Femur (tissue), 1 donor: ENCODE measurements around the gene PAPLN.
"Not testable (repeated sequence)": the region's sequence is repeated elsewhere in the genome, so short reads cannot be mapped to it uniquely, and the experiment has no call there.

ENCODE experiments used
- DNase-seq: peaks from one replicate; pipeline ENCODE4 v3.0.0-alpha.2; 2017

The PAPLN gene, protein sequence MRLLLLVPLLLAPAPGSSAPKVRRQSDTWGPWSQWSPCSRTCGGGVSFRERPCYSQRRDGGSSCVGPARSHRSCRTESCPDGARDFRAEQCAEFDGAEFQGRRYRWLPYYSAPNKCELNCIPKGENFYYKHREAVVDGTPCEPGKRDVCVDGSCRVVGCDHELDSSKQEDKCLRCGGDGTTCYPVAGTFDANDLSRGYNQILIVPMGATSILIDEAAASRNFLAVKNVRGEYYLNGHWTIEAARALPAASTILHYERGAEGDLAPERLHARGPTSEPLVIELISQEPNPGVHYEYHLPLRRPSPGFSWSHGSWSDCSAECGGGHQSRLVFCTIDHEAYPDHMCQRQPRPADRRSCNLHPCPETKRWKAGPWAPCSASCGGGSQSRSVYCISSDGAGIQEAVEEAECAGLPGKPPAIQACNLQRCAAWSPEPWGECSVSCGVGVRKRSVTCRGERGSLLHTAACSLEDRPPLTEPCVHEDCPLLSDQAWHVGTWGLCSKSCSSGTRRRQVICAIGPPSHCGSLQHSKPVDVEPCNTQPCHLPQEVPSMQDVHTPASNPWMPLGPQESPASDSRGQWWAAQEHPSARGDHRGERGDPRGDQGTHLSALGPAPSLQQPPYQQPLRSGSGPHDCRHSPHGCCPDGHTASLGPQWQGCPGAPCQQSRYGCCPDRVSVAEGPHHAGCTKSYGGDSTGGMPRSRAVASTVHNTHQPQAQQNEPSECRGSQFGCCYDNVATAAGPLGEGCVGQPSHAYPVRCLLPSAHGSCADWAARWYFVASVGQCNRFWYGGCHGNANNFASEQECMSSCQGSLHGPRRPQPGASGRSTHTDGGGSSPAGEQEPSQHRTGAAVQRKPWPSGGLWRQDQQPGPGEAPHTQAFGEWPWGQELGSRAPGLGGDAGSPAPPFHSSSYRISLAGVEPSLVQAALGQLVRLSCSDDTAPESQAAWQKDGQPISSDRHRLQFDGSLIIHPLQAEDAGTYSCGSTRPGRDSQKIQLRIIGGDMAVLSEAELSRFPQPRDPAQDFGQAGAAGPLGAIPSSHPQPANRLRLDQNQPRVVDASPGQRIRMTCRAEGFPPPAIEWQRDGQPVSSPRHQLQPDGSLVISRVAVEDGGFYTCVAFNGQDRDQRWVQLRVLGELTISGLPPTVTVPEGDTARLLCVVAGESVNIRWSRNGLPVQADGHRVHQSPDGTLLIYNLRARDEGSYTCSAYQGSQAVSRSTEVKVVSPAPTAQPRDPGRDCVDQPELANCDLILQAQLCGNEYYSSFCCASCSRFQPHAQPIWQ

DNA sequence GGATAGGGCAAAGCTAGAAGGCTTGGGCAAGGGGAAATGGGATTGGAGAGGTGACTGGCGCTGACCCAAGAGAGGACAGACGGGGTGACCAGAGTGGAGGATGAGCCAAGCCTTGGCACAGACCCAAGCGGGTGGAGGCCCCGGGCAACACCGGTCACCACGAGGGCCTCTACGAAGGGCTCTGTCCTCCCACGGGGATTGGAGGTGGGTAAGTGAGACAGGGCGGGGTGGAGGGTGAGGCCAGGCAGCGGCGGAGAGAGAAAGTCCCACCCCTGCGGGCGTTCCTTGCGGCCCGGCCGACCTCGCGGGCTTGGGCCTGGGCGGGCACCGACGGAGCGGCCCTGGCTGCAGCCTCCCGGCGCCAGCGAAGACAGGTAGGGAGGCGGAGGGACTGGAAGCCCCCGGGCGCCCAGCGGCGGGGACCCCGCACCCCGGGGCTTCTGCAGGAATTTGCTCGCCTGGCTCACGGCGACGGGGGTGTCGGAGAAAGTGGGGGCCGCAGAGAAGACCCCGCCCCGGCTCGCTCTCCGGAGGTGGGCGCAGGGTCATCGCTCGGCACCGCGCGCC lies at the start of gene PAPLN:
Gene PAPLN (plus strand): TSS at position 288 of the 567 bp plus-strand sequence. CDS start 2,273 bp downstream, outside the sequence.
- DNase-seq = peak; percentile 52

DNA sequence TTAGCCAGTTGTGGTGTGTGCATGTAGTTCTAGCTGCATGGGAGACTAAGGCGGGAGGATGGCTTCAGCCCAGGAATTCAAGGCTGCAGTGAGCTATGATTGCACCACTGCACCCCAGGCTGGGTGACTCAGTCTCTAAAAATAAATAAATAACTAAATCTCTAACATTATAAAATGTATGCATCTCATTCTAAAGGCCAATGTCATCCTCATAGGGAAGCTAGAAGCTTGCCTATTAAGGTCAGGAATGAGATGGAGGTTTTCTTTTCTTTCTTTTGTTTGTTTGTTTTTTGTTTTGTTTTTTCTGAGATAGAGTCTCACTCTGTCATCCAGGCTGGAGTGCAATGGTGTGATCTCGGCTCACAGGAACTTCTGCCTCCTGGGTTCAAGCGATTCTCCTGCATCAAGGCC lies 48.8 kb upstream of the PAPLN start:
- no peak for DNase-seq

DNA sequence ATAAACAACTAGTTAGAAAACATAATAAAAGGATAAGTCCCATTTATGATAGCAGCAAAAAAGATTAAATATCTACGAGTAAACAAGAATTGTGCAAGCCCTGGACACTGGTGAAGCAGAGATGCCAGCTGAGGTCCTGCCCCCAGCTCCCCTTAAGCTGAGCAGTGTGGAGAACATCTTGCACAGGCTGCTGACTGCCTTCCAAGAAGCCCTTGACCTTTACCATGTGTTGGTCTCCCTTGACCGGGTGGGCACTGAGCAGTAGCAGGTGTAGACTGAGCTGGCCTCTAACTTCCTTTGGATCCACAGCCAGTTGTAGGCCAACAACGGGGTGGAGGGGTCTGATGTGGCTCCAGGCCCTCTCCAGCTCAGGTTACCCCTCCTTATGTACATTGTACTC lies 47.7 kb upstream of the PAPLN start:
- no peak for DNase-seq

DNA sequence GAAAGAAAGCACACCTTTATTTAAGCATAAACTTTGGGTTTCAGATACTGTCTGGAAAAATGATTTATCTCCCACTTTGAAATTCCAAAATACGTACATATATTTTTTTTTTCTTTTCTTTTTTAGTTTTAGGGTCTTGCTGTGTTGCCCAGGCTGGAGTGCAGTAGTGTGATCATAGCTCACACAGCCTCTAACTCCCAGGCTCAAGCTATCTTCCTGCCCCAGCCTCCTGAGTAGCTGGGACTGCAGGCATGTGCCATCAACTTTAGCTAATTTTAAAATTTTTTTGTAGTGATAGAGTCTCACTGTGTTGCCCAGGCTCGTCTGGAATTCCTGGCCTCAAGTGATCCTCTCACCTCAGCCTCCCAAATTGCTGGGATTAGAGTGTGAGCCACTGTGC lies 45.9 kb upstream of the PAPLN start:
- no peak for DNase-seq

DNA sequence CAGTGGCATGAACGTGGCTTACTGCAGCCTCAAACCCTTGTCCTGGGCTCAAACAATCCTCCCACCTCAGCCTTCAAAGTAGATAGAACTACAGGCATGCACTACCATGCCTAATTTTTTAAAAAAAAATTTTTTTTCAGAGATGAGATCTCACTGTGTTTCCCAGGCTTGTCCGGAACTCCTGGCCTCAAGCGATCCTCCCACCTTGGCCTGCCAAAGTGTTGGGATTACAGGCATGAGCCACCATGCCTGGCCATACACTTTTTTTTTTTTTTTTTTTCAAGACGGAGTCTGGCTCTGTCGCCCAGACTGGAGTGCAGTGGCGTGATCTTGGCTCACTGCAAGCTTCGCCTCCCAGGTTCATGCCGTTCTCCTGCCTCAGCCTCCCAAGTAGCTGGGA lies 43.0 kb upstream of the PAPLN start:
- DNase-seq = not testable (repeated sequence)

DNA sequence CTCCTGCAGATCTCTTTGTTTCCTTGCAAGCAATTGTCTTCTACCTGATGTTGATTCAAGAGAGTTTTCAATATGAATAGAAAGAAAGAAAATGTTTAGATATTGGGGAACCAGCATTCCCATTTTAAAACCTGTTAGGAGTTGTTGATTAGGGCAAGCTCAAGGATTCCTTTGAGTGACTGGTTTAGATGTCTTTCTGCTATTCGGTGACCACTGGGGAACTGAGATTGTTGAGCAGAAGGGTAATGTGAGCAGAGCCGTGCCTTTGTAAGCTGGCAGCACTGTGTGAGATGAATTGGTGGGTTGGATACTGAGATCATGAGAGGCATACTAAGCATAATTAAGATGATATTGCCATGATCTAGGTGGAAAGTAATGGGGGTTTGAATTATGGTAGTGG lies 39.1 kb upstream of the PAPLN start:
- DNase-seq = no peak

DNA sequence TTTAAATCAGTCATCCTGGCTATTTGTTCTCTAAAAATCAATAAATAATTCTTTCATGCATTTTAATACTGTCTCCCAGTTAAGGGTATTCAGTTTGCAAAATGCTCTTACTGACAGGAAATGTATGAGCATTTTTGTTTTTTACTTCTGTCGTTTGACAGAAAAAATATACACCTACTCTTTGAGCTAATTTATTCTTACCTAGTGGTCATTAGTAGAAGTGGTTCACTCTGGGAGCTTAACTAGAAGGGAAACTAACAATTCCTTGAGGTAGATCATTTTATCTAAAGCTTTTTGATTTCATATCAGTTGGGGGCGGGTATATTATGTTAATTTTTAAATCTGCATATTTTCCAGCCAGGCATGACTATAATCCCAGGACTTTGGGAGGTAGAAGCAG lies 33.8 kb upstream of the PAPLN start:
- DNase-seq = no peak

DNA sequence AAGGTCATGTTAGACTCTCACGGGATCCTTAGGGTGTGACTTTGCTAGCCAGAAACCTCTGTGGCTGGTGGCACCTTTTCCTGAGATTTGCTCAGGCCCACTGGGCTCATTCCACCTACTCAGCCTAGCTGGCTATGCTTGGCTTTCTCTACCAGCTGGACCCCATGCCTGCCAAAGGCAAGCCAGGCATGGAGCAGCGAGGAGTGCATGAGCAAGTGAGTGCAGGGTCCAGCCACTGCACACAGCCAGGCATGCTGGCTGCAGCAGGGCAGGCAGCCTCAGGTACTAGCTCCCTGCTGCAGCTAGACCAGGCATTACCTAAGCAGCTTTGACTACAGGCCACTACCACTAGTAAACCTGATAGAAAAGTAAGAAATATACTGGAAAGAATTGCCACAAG lies 29.7 kb upstream of the PAPLN start:
- no peak for DNase-seq

DNA sequence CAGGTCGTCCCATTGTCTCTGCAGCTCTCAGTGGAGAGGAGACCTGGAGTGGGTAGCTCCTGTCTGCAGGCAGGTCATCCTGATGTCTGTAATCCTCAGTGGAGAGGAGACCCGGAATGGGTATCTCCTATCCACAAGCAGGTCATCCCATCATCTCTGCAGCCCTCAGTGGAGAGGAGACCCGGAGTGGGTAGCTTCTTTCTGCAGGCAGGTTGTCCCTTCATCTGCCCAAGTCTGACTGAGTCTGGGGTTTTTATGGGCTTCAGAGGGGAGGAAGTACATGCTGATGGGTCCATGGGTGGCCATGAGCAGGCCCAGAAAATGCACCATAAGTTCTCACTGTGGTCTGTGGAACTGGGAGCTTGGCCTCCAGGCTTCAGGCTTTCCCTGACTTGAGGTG lies 28.9 kb upstream of the PAPLN start:
- no peak for DNase-seq

DNA sequence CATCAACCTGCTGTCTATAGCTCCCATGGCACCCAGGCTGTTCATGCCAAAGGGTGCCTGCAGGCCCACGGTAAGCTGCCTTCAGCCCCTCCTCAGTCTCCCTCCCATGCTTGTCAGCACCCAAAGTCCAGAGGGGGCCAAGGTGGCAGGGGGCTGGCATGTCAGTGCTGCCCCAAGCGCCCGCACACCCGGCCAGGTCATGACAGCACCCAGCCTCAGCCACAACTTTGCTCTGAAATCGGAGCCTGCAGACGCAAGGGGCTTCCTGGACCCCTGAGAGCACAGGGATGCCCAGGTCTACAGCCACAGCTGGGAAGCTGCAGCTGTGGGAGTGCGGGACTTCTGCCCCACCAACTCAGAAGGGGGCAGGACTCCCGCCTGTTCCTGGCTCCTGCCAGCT lies 28.5 kb upstream of the PAPLN start:
- no peak for DNase-seq

DNA sequence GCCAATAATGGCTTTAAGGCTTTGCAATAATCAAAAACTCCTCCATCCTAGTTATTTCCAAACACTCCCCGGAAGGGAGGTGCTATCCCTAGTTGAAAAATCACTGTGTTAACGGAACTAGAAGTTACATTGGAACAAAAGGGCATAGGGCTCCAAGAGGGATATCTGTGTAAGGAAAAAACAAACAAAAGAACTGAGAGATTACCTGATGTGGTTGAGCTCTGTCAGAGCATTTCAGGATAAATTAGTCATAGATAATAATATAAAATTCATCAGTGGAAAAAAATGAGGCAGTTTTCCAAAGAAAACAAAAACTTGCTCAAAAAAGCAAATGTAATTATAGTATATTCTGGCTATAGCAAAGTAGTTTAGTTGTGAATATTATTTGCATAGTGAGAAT lies 27.4 kb upstream of the PAPLN start:
- no peak for DNase-seq

DNA sequence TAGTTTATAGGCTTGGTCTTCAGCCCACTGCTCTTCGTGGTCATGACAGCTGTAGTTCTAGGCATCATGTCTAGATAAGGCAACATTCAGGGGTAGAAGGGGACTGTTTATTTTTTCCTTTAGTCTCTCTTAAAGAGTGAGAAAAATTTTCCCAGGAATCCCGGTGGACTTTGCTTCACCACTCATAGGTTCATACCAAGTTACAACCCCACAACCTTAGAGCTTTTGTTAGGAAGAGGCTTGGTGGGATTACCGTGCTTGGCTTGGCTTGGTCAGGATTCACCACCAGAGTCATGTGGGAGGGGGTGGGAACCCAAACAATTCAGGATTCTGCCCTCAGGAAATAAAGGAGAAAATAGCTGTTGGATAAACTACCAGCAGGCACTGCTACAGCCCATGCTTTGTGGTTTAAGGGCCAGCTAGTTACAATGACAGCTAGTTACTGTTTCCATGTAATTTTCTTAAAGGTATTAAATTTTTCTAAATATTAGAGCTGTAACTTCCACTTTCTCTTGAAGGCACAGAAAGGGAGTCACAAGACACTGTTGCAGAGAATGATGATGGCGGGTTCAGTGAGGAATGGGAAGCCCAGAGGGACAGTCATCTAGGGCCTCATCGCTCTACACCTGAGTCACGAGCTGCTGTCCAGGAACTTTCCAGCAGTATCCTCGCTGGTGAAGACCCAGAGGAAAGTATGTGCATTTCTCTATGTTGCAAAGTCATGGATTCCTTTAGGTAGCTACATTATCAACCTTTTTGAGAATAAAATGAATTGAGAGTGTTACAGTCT lies 25.9 kb upstream of the PAPLN start:
- DNase-seq = no peak

DNA sequence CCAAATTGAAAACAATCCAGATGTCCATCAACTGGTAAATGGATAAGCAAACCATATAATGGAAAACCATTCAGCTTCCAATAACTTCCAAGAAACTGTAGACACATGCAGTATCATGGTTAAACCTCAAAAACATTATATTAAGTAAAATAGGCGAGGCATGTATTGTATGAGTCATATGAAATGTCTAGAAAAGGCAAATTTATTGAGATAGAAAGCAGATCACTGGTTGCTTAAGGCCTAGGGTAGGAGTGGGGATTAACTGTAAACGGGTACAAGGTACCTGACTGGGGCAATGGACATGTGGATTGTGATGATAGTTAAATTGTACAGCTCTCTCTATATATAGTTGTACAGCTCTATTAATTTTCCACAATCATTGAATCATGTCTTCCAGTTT lies 21.3 kb upstream of the PAPLN start:
- no peak for DNase-seq

DNA sequence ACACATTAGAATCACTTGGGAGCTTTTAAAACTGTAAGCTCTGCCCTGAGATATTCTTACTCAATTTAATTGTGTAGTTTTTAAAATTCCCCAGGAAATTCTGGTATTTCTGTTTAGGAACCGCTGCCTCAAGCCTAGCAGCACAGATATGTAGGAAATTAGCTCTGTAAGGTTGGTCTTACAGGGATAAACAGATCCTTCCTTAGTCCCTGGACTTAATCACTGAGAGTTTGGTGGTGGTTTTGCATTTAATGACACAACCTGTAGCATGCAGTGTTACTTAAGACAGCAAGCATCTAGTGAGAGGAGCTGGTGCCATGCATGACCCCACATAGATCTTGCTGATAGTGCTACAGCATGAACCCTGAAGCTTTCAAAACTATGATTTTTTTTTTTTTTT lies 19.9 kb upstream of the PAPLN start:
- no peak for DNase-seq

DNA sequence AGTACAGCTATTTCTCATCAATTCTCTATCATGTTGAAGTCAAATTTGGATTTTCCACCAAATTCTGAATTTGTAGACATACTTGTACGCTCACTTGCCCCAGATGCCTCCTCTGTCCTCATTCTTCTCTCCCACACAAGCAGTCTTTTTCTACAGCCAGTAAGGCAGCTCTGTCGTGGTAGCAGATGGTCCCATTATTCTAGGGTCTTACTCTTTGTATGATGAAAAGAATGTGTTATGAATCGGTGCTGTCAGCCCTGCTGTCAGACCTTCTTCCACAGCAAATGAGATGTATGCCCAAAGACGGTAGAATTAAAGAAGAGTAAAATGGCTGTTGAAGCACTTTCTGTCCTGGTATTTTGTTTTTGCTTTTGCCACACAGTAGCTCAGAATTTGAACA lies 17.2 kb upstream of the PAPLN start:
- no peak for DNase-seq

DNA sequence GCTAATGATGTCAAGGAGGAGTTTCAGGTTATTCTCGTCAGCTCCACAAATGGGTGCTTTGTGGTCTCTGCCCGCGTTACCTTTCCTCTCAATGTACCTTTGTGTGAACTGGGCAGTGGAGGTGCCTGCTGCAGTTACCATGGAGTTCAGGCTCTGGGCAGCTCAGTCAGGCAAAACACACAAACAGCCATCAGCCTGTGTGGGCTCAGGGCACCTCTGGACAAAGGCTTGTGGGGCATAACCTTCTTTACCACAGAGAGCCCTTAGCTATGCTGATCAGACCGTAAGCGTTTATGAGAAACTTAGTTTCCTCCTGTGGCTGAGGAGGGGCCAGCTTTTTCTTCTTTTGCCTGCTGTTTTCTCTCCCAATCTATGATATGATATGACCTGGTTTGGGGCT lies 16.7 kb upstream of the PAPLN start:
- no peak for DNase-seq

DNA sequence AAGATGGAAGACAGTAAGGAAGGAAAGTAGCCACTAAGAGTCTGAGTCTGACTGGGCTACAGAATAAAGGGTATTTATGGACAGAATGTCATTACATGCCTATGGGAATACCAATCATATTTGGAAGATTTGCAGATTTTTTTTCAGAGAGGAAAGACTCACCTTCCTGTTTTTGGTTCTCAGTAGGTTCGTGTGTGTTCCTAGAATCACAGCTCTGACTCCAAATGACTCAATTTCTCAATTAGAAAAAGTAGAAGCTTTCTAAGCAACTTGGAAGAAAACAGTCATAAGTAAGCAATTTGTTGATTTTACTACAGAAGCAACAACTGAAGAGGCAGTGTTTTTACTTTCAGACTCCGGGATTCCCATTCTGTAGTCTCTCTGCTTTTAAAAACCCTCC lies 15.4 kb upstream of the PAPLN start:
- no peak for DNase-seq

DNA sequence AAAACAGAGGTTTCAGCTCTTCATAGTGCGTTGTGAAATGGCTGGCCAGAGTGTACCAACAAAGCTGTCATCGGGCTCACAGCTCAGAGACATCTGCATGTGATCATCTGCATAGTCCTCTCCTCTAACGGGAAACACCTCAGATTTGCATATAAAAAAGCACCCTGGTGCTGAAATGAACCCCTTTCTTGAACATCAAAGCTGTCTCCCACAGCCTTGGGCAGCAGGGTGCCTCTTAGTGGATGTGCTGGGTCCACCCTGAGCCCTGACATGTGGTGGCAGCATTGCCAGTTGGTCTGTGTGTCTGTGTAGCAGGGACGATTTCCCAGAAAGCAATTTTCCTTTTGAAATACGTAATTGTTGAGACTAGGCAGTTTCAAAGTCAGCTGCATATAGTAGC lies 14.3 kb upstream of the PAPLN start:
- no peak for DNase-seq

DNA sequence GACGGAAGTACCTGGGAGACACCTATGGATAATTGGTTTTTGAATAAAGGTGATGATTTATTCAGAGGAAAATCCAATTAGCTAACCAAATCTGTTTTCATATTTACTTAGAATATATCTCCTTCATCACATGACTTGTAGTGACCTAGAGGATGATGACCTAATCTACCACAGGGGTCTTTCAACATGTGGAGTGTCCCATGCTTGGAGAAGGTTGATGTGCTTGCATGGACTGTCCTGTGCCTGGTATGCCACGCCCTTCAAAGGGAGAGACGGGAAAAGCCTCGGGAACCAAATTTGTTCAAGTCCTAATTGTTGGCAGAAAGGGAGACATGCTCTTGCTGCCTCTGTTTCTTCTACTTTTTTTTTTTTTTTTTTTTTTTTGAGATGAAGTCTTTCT lies 11.8 kb upstream of the PAPLN start:
- no peak for DNase-seq

DNA sequence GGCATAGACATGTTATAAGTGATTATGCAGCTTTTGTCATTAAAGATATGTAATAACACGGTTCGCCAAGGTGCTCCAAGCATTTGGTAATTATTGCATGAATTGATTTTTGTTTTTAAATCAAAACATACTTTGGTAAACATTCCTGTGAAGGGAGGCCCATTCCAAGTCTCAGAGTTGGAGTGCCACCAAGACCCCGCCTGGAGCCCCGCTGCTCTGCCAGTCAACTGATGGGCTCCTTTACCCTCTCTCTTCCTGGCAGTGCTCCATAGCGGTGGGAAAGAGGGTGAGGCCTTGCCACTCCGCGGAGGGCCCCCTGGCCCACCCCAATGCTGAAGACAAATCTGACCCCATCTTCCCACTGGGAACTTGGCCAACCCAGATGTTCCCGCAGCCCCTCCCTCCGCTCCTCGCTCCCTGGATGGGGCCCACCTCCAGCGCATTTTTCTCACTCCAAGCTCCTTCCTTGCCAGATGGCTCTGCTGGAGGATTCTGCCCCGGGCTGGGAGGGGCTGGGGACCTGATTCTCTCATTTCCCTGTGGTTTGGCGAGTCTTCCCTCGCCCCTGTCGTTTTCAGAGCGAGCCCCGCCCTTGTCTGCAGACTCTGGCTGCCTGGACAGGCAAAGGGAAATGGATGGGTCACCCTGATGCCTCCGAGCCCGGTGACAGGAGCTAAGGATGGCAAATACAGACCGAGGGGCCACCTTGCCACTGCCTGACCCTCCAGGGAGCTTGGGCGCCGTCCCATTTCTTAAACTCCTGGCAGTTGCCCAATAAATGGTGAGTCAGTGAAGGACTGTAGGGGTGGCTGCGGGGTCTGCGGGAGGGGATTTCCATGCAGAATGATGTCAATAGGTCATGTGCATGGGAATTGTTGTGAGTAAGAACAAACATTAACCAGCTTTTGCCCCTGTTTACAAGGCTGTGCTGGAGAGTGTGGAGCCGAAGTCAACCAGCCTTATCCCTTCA lies 9.2 kb upstream of the PAPLN start:
- DNase-seq = peak; percentile 88

DNA sequence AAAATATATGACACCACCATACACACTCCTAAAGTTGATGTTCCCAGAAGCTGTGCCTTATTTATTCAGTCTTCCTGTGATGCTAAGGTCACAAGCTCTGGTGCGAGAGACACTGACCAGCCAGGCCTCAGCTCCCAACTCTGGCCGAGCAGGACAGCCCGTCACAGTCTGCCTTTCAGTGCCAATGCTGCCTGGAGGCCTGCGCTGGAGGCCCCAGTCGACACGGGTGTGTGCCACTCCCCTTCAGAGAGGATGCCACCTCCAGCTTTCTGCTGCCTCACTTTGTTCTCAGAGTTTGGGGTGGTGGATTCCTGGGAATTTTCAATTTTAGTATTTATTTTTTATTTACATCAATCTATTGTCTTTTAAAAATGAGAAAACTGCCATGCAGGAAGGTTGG lies 7.3 kb upstream of the PAPLN start:
- DNase-seq = peak; percentile 15
